Neural crest cell (in vitro differentiated cells): ENCODE results near the gene TEKT5. TPM values are rescaled to one million over a fixed set of nuclear protein-coding genes. Genes with fewer than 3 reads are reported as not detected.

Experiments used
- DNase-seq: peaks from one replicate; pipeline ENCODE4 v3.0.0; 2021; ENCODE audit warnings: low read depth, mixed read lengths, low spot score
- H3K27ac Mint-ChIP-seq: one replicate; pipeline ENCODE4 v1.8.0; 2021; ENCODE audit warnings: mild to moderate bottlenecking, mixed read lengths; ENCODE audit not compliant: unreplicated experiment
- H3K27me3 Mint-ChIP-seq: 2 replicates; pipeline ENCODE4 v1.8.0; 2021; ENCODE audit warnings: low read depth, mild to moderate bottlenecking, mixed read lengths
- H3K36me3 Mint-ChIP-seq: 2 replicates; pipeline ENCODE4 v1.8.0; 2021; ENCODE audit warnings: low read depth, mild to moderate bottlenecking, mixed read lengths
- H3K4me1 Mint-ChIP-seq: 2 replicates; pipeline ENCODE4 v1.8.0; 2021; ENCODE audit warnings: mixed read lengths
- H3K4me3 Mint-ChIP-seq: one replicate; pipeline ENCODE4 v1.8.0; 2021; ENCODE audit warnings: mild to moderate bottlenecking, mixed read lengths
- H3K9me3 Mint-ChIP-seq: 2 replicates; pipeline ENCODE4 v1.8.0; 2021; ENCODE audit warnings: mixed read lengths
- CTCF ChIP-seq: fragments of 200-600 bp; sonication (generic); conservative IDR thresholded peaks from 2 replicates; pipeline ENCODE4 v1.5.0; 2021; ENCODE audit warnings: antibody characterized with exemption, mild to moderate bottlenecking
- total RNA-seq: library from RNA; stranded (reverse); gene quantifications from 2 replicates; pipeline ENCODE4 v1.2.1, GENCODE V29; 2021

The TEKT5 gene
- total RNA-seq, 1 donor from 2014 or later, result 0.68 TPM

DNA sequence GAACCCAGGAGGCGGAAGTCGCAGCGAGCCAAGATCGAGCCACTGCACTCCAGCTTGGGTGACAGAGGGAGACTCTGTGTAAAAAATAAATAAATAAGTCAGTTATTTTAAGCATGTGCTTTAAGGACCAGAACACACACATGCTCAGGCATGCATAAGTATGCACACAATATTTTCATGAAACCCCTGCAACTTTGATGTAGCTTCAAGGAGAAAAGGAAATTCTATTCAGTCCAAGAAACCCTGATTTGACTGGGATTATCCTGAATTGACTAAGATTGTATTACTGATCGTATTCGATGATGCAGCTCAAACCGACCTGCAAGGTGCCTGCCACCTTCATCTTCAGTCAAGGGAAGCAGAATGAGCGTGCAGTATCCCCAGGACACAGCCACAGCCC, 841 bp downstream of the TEKT5 start:
- DNase-seq, result no peak
- Mint-ChIP-seq H3K27me3 (no peaks in the 10 kb centered on the region), H3K27ac (no peak overlapping the region), H3K4me3 (no peak overlapping the region), H3K4me1 (peaks cover 13% of the 10 kb centered on the region), H3K36me3 (no peaks in the 10 kb centered on the region), H3K9me3 (peaks cover 3% of the 10 kb centered on the region)
- TF ChIP-seq CTCF, result no peak

DNA sequence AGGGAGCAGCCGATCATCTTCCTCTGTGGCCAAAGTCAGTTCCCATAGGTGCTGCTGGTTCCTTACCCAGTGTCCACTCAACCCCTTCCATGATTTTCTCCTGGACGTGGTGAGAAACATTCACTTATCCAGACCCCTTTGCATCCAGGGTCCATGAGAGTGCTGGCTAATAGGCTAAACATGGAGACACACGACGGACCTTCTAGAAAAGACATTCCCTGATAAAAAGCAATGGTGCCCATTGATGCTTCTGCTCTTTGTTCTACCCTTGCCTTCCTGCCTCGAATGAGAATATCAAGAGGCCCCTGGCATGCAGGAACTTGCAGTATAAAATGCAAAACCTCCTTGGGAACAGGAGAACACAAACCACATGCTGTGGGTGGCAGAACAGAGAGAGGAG, 2.3 kb downstream of the TEKT5 start:
- no peak for TF ChIP-seq CTCF
- Mint-ChIP-seq H3K4me3 (no peak overlapping the region), H3K36me3 (no peaks in the 10 kb centered on the region), H3K27me3 (no peaks in the 10 kb centered on the region), H3K27ac (peak overlapping the region; percentile 50), H3K9me3 (peaks cover 3% of the 10 kb centered on the region), H3K4me1 (peaks cover 16% of the 10 kb centered on the region)
- DNase-seq, result no peak

GRCh38 chr16:10688726-10689125, 6.0 kb downstream of the TEKT5 start:
- no peaks in the 10 kb centered on the region for H3K27me3 Mint-ChIP-seq
- H3K9me3 Mint-ChIP-seq, result peaks cover 3% of the 10 kb centered on the region
- DNase-seq, result no peak
- no peaks in the 10 kb centered on the region for H3K36me3 Mint-ChIP-seq
- H3K4me1 Mint-ChIP-seq, result peaks cover 16% of the 10 kb centered on the region
- TF ChIP-seq CTCF, result no peak
- no peak overlapping the region for H3K27ac Mint-ChIP-seq
- H3K4me3 Mint-ChIP-seq, result no peak overlapping the region

GRCh38 chr16:10688291-10688690, 6.4 kb downstream of the TEKT5 start:
- Mint-ChIP-seq H3K27ac (no peak overlapping the region), H3K27me3 (no peaks in the 10 kb centered on the region), H3K4me1 (peaks cover 16% of the 10 kb centered on the region), H3K9me3 (peaks cover 3% of the 10 kb centered on the region), H3K36me3 (no peaks in the 10 kb centered on the region), H3K4me3 (no peak overlapping the region)
- DNase-seq, result no peak
- TF ChIP-seq CTCF, result no peak

DNA sequence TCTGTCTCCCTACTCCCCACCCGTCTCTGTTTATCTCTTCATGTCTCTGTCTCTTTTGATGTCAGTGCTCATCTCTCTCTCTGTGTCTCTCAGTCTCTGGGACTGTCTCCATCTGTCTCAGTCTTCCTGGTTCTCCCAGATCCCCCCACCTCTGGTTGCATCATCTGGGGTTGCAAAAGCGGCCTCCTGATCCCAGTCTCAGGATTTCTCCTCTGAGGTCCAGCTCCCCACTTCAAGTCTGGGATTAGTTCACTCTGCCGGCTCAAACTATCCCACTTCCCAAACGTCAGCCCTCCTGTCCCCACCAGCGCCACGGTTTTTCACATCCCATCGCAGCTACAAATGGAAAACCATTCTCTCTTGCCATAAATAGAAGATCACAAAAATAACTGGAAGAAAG, 9.0 kb downstream of the TEKT5 start:
- Mint-ChIP-seq H3K27ac (no peak overlapping the region), H3K36me3 (no peaks in the 10 kb centered on the region), H3K27me3 (no peaks in the 10 kb centered on the region), H3K4me3 (no peak overlapping the region), H3K4me1 (peaks cover 15% of the 10 kb centered on the region), H3K9me3 (no peaks in the 10 kb centered on the region)
- DNase-seq, result no peak
- TF ChIP-seq CTCF, result no peak

DNA sequence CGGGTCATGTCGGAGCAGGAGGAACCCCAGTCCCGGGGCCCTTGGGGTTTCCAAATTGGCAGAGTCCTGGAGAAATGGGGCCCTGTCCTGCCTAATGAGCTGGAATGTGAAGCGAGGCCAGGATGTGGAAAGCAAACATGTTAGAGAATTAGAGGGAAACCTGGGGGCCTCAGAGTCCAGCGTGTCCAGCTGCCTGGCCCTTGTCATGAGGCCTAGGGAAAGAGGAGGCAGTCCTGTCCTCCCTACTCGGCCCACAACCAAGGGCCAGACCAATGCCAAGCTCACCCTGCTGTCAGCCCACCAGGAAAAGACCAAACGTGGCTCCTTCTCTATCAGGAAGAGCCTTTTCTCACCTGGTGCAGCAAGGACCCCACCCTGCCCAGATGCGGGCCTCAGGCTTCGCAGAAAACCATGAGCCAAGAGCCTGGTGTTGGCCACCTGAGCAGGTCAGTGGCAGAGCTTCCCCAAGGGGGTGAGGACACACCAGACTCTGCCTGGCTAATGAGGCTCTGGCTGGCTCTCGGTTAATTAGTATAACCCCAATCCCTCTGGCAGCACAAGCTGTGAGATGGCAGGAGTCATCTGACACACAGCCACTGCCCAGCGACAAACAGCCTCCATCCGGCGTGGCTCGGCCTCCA, 10.1 kb downstream of the TEKT5 start:
- Mint-ChIP-seq H3K36me3 (no peaks in the 10 kb centered on the region), H3K27ac (peak overlapping the region; percentile 35), H3K9me3 (no peaks in the 10 kb centered on the region), H3K4me1 (peaks cover 7% of the 10 kb centered on the region), H3K27me3 (no peaks in the 10 kb centered on the region), H3K4me3 (no peak overlapping the region)
- no peak for DNase-seq
- TF ChIP-seq CTCF, result no peak
